Hepatocyte (in vitro differentiated cells): ENCODE data around the gene PSMA3.

ENCODE experiments used
- EZH2 ChIP-seq: fragments of 200-600 bp; sonication (generic); IDR thresholded peaks from 2 replicates; pipeline ENCODE4 v1.6.1; 2016; ENCODE audit warnings: antibody characterized with exemption, mild to moderate bottlenecking, borderline replicate concordance
- TF ChIP-seq, protein P1 (sequence below): fragments of 200-600 bp; sonication (generic); IDR thresholded peaks from 2 replicates; pipeline ENCODE4 v1.5.1; 2016; ENCODE audit warnings: antibody characterized with exemption, mild to moderate bottlenecking; ENCODE audit not compliant: poor library complexity

DNA sequence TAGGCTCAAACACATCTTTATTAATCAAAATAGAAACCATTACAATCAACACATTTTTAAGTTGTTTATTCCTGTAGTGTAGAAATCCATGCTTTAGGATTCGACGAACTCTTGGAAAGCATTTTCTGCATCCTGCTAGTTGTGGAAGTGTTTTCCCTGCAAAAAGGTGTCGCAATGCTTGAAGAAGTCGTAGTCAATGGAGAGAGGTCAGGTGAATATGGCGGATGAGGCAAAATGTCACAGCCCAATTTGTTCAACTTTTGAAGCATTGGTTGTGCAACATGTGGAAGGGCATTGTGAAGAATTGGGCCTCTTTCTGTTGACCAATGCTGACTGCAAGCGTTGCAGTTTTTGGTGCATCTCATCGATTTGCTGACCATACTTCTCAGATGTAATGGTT is 49.6 kb downstream of the PSMA3 start:
- TF ChIP-seq, protein P1, sequence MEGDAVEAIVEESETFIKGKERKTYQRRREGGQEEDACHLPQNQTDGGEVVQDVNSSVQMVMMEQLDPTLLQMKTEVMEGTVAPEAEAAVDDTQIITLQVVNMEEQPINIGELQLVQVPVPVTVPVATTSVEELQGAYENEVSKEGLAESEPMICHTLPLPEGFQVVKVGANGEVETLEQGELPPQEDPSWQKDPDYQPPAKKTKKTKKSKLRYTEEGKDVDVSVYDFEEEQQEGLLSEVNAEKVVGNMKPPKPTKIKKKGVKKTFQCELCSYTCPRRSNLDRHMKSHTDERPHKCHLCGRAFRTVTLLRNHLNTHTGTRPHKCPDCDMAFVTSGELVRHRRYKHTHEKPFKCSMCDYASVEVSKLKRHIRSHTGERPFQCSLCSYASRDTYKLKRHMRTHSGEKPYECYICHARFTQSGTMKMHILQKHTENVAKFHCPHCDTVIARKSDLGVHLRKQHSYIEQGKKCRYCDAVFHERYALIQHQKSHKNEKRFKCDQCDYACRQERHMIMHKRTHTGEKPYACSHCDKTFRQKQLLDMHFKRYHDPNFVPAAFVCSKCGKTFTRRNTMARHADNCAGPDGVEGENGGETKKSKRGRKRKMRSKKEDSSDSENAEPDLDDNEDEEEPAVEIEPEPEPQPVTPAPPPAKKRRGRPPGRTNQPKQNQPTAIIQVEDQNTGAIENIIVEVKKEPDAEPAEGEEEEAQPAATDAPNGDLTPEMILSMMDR, result no peak
- TF ChIP-seq EZH2, result no peak
